GM12878 (cell line): Measurements from ENCODE around the gene CXorf58. TPM values are rescaled to one million over a fixed set of nuclear protein-coding genes. Genes with fewer than 3 reads are reported as not detected.

Experiments
- ATAC-seq: fragments of 200-7000 bp; cut with Tn5 transposase; 3 replicates; pipeline ENCODE4 v1.9.1; 2020; ENCODE audit warnings: mild to moderate bottlenecking, moderate library complexity
- BruUV-seq: library from RNA; stranded (reverse); fragments of 400-500 nt; replicated peaks from 2 replicates; lab custom pipeline; 2021; lab: Mats Ljungman, UMichigan
- CTCF ChIA-PET: fragments of 300-600 bp; sonication (Branson Sonifier 250); formaldehyde crosslinking; extraction: SDS; loops from one replicate; lab custom pipeline; 2021; ENCODE audit warnings: inconsistent platforms; lab: Yijun Ruan, JAX
- POLR2A ChIA-PET: fragments of 350-600 bp; formaldehyde crosslinking; extraction: SDS; loops from one replicate; lab custom pipeline; 2021; ENCODE audit warnings: inconsistent platforms; lab: Charles Lee
- RAD21 ChIA-PET: fragments of 300-600 bp; sonication (Branson Sonifier 250); formaldehyde crosslinking; loops from one replicate; lab custom pipeline; 2023; ENCODE audit warnings: antibody characterized with exemption; ENCODE audit not compliant: unreplicated experiment; lab: Charles Lee
- SMC1A ChIA-PET: fragments of 300-600 bp; sonication (Branson Sonifier 250); formaldehyde crosslinking; loops from one replicate; lab custom pipeline; 2023; ENCODE audit not compliant: unreplicated experiment, uncharacterized antibody; lab: Charles Lee
- DNase-seq: peaks from one replicate; pipeline ENCODE4 v3.0.0-alpha.2; 2011; ENCODE audit warnings: low read depth, low spot score
- FAIRE-seq: peaks from 3 replicates; lab custom pipeline; 2011; peaks lifted over from hg19 to GRCh38; lab: Jason Lieb, UNC
- H2AFZ ChIP-seq: 2 replicates; pipeline ENCODE4 v1.6.0; 2011; ENCODE audit warnings: low read depth, low read length, control low read depth; ENCODE audit not compliant: control insufficient read depth
- H3K27ac ChIP-seq: 2 replicates; pipeline ENCODE4 v1.5.1; 2011; ENCODE audit warnings: control low read depth; ENCODE audit not compliant: control insufficient read depth, insufficient read depth
- H3K27me3 ChIP-seq, 2 experiments: replicated peaks in 1 of 2; 2 replicates each; pipeline versions ENCODE4 v1.6.0 to v1.6.1; 2011; ENCODE audit warnings: low read length in 1 of 2; ENCODE audit not compliant: control insufficient read depth in 2 of 2, insufficient read depth in 2 of 2
- H3K36me3 ChIP-seq, 2 experiments: 2 replicates each; pipeline ENCODE4 v1.5.1; 2011; ENCODE audit warnings: low read length in 1 of 2; ENCODE audit not compliant: control insufficient read depth in 2 of 2, insufficient read depth in 2 of 2
- H3K4me1 ChIP-seq: 2 replicates; pipeline ENCODE4 v1.6.1; 2011; ENCODE audit warnings: mild to moderate bottlenecking, low read length, moderate library complexity, mixed read lengths; ENCODE audit not compliant: control insufficient read depth, insufficient read depth
- H3K4me2 ChIP-seq: 2 replicates; pipeline ENCODE4 v1.6.0; 2011; ENCODE audit warnings: control low read depth; ENCODE audit not compliant: control insufficient read depth, insufficient read depth
- H3K4me3 ChIP-seq: fragments of 200-600 bp; sonication (generic); 2 replicates; pipeline ENCODE4 v1.5.1; 2016
- H3K79me2 ChIP-seq: 2 replicates; pipeline ENCODE4 v1.6.0; 2011; ENCODE audit warnings: low read length; ENCODE audit not compliant: control insufficient read depth, insufficient read depth
- H3K9ac ChIP-seq: 2 replicates; pipeline ENCODE4 v1.8.0; 2011; ENCODE audit warnings: low read length, control low read depth, mixed read lengths; ENCODE audit not compliant: control insufficient read depth, insufficient read depth
- H3K9me3 ChIP-seq: replicated peaks from 3 replicates; pipeline ENCODE4 v1.5.1; 2011; ENCODE audit warnings: mild to moderate bottlenecking, low read length; ENCODE audit not compliant: control insufficient read depth, insufficient read depth
- H4K20me1 ChIP-seq: 2 replicates; pipeline ENCODE4 v1.6.0; 2011; ENCODE audit not compliant: control insufficient read depth, insufficient read depth
- HCFC1 ChIP-seq: fragments of 150-350 bp; IDR thresholded peaks from 2 replicates; pipeline ENCODE4 v1.6.1; 2014; ENCODE audit warnings: low read length
- IRF5 ChIP-seq: fragments of 450-650 bp; IDR thresholded peaks from 2 replicates; pipeline ENCODE4 v1.6.1; 2017; ENCODE audit warnings: borderline replicate concordance
- SREBF2 ChIP-seq: IDR thresholded peaks from 2 replicates; pipeline ENCODE4 v1.6.1; 2012; ENCODE audit warnings: mild to moderate bottlenecking, low read length
- TCF3 ChIP-seq: IDR thresholded peaks from 2 replicates; pipeline ENCODE4 v1.6.1; 2012; ENCODE audit warnings: low read depth, mild to moderate bottlenecking, low read length, borderline replicate concordance; ENCODE audit not compliant: insufficient read depth
- WGBS: methylation state at CpG from one replicate; pipeline ENCODE4 v1.1.6; 2016; ENCODE audit warnings: low lambda C conversion rate; ENCODE audit not compliant: insufficient replicate concordance, insufficient coverage; ENCODE audit errors: missing lambda C conversion rate; 5-methylcytosine and 5-hydroxymethylcytosine counted together
- in situ Hi-C: fragments of 300-500 bp; cut with MboI; formaldehyde crosslinking; loops from 9 replicates; pipeline ENCODE4 v1.14.3; 2018; ENCODE audit warnings: mixed read lengths
- intact Hi-C: fragments of 100-400 bp; cut with micrococcal nuclease; formaldehyde crosslinking; loops from one replicate; pipeline ENCODE4 v1.14.2; 2022; ENCODE audit not compliant: unreplicated experiment
- polyA plus RNA-seq, 11 experiments: library from polyadenylated mRNA; depleted of rRNA in 4 of 11; unstranded in 6 of 11; stranded (reverse) in 5 of 11; fragments of >200 nt; fragmentation: Nextera tagmentation in 4 of 11; fragmentation: Illumina TruSeq in 1 of 11; extraction: Ambion mirVana in 4 of 11; extraction: Trizol in 1 of 11; gene quantifications; 1 replicate in 1 of 11; 2 replicates in 10 of 11; pipeline versions ENCODE4 v1.2.1 to v1.2.3, GENCODE V29; 2011 to 2016; ENCODE audit warnings: inconsistent platforms in 2 of 11, missing spikeins in 2 of 11, low read depth in 1 of 11
- total RNA-seq, 4 experiments: library from RNA; depleted of rRNA in 3 of 4; stranded (reverse); fragments of >200 nt in 3 of 4; fragmentation: Illumina TruSeq in 1 of 4; extraction: Trizol in 1 of 4; gene quantifications; 2 replicates each; pipeline versions ENCODE4 v1.2.1 to v1.2.3, GENCODE V29; 2013 to 2021
- TF ChIP-seq, protein P1 (sequence below), 3 experiments: IDR thresholded peaks in 2 of 3; conservative IDR thresholded peaks in 1 of 3; 2 replicates each; pipeline ENCODE4 v1.5.1; 2011; ENCODE audit warnings: low read depth in 3 of 3, low read length in 3 of 3, mild to moderate bottlenecking in 3 of 3, control low read depth in 2 of 3, moderate library complexity in 2 of 3, inconsistent platforms in 1 of 3, mixed read lengths in 1 of 3; ENCODE audit not compliant: control insufficient read depth in 2 of 3, insufficient read depth in 1 of 3; ENCODE audit errors: extremely low read depth in 1 of 3
- TF ChIP-seq, protein P2 (sequence below): fragments of 450-650 bp; IDR thresholded peaks from 2 replicates; pipeline ENCODE4 v1.6.1; 2017; ENCODE audit warnings: mild to moderate bottlenecking
- TF ChIP-seq, protein P3 (sequence below): IDR thresholded peaks from 2 replicates; pipeline ENCODE4 v1.6.1; 2011; ENCODE audit warnings: borderline replicate concordance, low read depth, mild to moderate bottlenecking, moderate library complexity, low read length; ENCODE audit not compliant: insufficient read depth, poor library complexity, severe bottlenecking

The CXorf58 gene
- total and polyA plus RNA-seq, 10 of the 15 experiments (the other 5 are each of a cell fraction or from before 2014, with no cell fraction given), result 0.10 to 0.24 (median 0.13) TPM; not detected in 5

DNA sequence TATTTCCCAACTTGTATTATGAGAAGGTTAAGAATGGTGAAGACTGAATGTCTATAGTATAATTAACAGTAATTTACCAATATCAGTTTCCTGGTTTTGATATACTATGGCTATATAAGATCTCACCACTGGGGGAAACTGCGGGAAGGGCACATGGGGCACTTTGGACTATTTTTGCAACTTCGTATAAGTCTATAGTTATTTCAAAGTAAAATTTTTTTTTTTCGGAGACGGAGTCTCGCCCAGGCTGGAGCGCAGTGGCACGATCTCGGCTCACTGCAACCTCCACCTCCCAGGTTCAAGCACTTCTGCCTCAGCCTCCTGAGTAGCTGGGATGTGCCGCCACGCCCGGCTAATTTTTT, 46.1 kb downstream of the CXorf58 start:
- ATAC-seq, result peak; percentile 69
- in situ Hi-C loops (no loop called here), intact Hi-C loops (no loop called here)
- ChIA-PET RAD21 (interaction anchor here (1.5 kb wide), 1 partner anchor 70 kb away, joined by 3 read pairs; no protein-coding TSS in a partner anchor), CTCF (no interaction called here), POLR2A (no interaction called here)
- Histone ChIP-seq H3K27ac (no peak overlapping the region; the same call in 1 of the 2 replicates), H3K27me3 (no peaks in the 10 kb centered on the region), H3K9ac (no peak overlapping the region), H3K79me2 (no peaks in the 10 kb centered on the region), H3K4me3 (no peak overlapping the region), H4K20me1 (no peaks in the 10 kb centered on the region), H2AFZ (peak overlapping the region; percentile 59; the same call in 1 of the 2 replicates), H3K4me2 (no peak overlapping the region), H3K9me3 (no peaks in the 10 kb centered on the region), H3K36me3 (no peaks in the 10 kb centered on the region)
- no peak for FAIRE-seq
- DNase-seq, result no peak
- 60% methylated on average over 11 of the region's 11 CpGs for WGBS
- no peak for TF ChIP-seq HCFC1
- TF ChIP-seq, protein P1, sequence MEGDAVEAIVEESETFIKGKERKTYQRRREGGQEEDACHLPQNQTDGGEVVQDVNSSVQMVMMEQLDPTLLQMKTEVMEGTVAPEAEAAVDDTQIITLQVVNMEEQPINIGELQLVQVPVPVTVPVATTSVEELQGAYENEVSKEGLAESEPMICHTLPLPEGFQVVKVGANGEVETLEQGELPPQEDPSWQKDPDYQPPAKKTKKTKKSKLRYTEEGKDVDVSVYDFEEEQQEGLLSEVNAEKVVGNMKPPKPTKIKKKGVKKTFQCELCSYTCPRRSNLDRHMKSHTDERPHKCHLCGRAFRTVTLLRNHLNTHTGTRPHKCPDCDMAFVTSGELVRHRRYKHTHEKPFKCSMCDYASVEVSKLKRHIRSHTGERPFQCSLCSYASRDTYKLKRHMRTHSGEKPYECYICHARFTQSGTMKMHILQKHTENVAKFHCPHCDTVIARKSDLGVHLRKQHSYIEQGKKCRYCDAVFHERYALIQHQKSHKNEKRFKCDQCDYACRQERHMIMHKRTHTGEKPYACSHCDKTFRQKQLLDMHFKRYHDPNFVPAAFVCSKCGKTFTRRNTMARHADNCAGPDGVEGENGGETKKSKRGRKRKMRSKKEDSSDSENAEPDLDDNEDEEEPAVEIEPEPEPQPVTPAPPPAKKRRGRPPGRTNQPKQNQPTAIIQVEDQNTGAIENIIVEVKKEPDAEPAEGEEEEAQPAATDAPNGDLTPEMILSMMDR (IDR thresholded peaks at IDR 0.05 in 2 of 3, conservative IDR thresholded peaks at IDR 0.05 in 1 of 3; ENCODE audit: control insufficient read depth in 2 of 3, extremely low read depth in 1 of 3, insufficient read depth in 1 of 3, low read depth in 3 of 3, low read length in 3 of 3), result 0 out of 6 replicates have a peak, but pooled peaks of 1 of the 3 experiments have one; percentile 7
- TF ChIP-seq, all 136 proteins: peak for 1
- SMC1A ChIA-PET, result interaction anchor here (1.3 kb wide), 1 partner anchor 59 kb away, joined by 3 read pairs; no protein-coding TSS in a partner anchor
- no TSS peak for BruUV-seq
- no peaks in the 10 kb centered on the region for H3K4me1 ChIP-seq

DNA sequence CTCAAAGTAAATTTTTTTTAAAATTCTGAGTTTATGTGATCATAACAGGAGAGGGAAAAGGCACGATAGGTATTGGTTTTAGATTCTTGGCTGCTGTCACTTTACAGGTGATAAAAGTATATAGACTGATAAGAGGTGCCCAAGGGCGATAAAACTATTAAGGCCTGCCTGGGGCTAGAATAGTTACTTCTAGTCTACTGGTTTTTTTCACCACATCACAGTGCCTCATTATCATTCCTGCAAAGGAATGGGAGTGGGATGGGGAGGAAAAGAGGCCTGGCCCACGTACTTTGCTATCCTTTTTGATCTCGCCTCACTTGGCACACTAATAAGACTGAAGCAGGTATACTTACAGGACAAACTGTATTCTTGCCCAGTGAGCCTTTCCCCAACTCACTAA, 46.6 kb downstream of the CXorf58 start:
- DNase-seq, result no peak
- Histone ChIP-seq H4K20me1 (no peaks in the 10 kb centered on the region), H2AFZ (no peak overlapping the region), H3K4me1 (no peaks in the 10 kb centered on the region), H3K79me2 (no peaks in the 10 kb centered on the region), H3K4me2 (no peak overlapping the region), H3K27me3 (no peaks in the 10 kb centered on the region), H3K4me3 (no peak overlapping the region), H3K9ac (no peak overlapping the region), H3K9me3 (no peaks in the 10 kb centered on the region), H3K27ac (no peak overlapping the region), H3K36me3 (no peaks in the 10 kb centered on the region)
- BruUV-seq, result no TSS peak
- ChIA-PET POLR2A (no interaction called here), CTCF (interaction anchor here (0.9 to 1.6 kb wide), 3 partner anchors 16 to 294 kb away, joined by 3 to 7 read pairs (median 3); partner anchors contain the start of gene EIF2S3), RAD21 (interaction anchor here (1.5 kb wide), 1 partner anchor 69 kb away, joined by 3 read pairs; no protein-coding TSS in a partner anchor), SMC1A (interaction anchor here (1.3 kb wide), 1 partner anchor 58 kb away, joined by 3 read pairs; no protein-coding TSS in a partner anchor)
- in situ Hi-C loops (no loop called here), intact Hi-C loops (no loop called here)
- FAIRE-seq, result peak; percentile 59
- ATAC-seq, result no peak
- 50% methylated on average over 4 of the region's 4 CpGs for WGBS
- TF ChIP-seq, protein P2, sequence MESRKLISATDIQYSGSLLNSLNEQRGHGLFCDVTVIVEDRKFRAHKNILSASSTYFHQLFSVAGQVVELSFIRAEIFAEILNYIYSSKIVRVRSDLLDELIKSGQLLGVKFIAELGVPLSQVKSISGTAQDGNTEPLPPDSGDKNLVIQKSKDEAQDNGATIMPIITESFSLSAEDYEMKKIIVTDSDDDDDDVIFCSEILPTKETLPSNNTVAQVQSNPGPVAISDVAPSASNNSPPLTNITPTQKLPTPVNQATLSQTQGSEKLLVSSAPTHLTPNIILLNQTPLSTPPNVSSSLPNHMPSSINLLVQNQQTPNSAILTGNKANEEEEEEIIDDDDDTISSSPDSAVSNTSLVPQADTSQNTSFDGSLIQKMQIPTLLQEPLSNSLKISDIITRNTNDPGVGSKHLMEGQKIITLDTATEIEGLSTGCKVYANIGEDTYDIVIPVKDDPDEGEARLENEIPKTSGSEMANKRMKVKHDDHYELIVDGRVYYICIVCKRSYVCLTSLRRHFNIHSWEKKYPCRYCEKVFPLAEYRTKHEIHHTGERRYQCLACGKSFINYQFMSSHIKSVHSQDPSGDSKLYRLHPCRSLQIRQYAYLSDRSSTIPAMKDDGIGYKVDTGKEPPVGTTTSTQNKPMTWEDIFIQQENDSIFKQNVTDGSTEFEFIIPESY, result no peak
- TF ChIP-seq, protein P3, sequence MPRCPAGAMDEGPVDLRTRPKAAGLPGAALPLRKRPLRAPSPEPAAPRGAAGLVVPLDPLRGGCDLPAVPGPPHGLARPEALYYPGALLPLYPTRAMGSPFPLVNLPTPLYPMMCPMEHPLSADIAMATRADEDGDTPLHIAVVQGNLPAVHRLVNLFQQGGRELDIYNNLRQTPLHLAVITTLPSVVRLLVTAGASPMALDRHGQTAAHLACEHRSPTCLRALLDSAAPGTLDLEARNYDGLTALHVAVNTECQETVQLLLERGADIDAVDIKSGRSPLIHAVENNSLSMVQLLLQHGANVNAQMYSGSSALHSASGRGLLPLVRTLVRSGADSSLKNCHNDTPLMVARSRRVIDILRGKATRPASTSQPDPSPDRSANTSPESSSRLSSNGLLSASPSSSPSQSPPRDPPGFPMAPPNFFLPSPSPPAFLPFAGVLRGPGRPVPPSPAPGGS, result no peak
- TF ChIP-seq SREBF2 (no peak), IRF5 (no peak), TCF3 (no peak)
